OCI-M1 (cell line): Measurements from ENCODE around the gene NCAPG2.
A peak's percentile ranks its signal among the peaks of the same experiment; 100 is the strongest.

Source experiments
- DNase-seq: peaks from one replicate; lab custom pipeline; 2025; lab: John Stamatoyannopoulos, UW

NCAPG2 gene

DNA sequence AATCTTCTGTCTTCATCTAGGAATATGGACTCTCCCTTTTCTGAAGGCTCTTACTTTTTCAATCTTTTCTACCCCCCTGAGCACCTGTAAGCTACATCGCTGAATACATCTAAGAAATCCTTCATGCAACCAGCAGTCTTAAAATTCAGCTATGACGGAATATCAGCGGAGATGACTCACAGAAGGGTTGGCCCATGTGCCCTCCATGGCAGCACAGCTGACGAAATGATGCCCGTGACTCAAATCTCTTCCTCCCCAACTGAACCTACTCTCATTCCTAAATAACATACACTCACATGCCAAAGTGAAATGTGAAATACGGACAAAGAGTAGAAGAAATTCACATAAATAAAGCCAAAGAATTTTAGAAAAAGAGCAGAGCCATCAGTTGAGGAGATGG, 30.3 kb upstream of the NCAPG2 start:
- no peak for DNase-seq

DNA sequence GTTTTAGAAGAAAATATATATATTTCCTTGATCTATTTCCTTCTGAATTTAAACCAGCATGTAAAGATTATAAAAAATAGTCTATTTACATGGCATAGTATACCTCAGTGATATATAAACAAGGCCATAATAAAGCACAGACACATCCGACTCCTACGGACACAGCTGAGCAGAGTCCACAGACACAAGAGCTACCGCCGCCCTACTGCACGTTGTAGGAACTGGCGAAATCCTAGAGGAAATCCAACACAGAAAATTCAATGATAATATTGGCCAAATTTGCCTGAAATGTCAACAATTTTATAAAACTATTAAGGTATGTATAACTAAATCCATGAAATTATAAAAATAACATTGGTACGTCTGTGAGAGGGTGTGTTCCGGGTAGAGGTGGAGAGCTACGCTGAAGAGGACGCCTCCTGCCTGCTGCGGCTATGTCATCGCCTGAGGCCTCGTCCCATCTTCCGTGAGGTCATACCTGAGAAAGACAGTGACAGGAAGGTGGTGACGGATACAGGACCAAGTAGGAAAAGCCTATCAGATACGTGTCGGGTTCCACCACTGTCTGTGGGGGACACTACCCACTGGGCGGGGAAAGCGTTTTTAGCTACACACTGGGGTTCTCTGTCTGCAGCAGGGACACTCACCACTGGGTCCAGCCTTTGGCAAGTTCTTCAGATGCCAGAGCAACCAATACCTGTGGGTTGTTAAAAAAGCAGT, 29.3 kb upstream of the NCAPG2 start:
- no peak for DNase-seq

DNA sequence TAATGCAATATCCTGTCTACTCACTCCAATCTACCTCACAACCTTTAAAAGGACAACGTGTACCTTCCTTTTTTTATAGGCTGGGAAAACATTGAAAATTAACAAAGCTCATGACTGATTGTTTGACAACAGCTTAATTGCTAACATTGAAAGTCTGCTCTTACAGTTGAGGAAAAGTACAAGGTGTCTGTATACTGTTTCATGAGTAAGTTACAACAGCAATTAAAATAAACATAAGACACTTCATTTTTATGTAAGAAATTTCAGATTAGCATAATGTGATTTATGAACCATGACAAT, 28.6 kb upstream of the NCAPG2 start:
- no peak for DNase-seq

DNA sequence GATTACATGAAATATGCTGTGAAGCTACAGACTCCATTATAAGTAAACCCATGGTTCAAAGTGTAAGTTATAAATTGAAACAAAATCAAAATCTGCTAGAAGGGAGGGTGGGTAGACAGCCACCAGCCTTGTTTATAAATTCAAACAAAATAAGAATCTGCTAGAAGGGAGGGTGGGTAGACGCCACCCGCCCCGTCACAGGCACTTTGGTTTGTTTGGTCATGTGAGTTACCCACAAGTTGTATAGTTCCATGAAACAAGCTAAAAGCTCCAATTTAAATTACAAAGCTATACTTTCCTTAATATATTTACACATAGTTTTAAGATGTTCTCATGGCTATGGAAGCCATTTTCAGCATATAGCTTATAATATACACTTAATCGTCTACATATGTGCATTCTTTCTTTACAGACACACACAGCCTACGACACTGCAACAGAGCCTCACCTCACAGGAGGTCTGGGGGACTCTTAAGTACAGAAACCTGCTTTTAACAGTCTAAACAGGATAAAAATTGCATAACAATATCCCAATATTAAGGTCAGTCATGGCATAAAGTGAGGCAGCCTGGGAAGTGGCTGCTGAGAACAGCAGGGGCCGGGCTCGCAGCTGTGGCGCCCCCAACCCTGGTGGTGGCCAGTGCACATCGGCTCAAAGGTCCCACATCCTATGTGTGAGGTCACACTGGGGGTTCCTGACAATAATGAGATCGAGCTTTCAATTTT, 28.1 kb upstream of the NCAPG2 start:
- DNase-seq: no peak

DNA sequence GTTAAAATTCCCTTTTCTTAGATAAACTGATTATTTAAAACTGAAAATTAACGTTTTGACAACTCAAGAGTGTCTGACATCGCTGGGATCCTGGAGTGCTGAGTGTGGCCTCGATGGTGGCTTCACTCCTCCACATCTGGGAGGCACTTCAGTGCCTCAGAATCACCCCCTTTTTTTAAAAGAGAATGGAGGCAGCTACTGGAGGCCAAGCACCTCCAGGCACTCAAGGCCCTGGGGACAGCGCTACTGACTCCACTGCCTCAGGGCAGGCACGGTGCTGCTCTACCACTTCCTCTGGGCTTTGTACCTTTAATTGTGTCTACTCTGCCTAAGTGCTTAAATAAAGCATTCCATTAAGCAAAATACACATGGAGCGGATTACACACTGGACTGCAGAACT, 27.2 kb upstream of the NCAPG2 start:
- no peak for DNase-seq

DNA sequence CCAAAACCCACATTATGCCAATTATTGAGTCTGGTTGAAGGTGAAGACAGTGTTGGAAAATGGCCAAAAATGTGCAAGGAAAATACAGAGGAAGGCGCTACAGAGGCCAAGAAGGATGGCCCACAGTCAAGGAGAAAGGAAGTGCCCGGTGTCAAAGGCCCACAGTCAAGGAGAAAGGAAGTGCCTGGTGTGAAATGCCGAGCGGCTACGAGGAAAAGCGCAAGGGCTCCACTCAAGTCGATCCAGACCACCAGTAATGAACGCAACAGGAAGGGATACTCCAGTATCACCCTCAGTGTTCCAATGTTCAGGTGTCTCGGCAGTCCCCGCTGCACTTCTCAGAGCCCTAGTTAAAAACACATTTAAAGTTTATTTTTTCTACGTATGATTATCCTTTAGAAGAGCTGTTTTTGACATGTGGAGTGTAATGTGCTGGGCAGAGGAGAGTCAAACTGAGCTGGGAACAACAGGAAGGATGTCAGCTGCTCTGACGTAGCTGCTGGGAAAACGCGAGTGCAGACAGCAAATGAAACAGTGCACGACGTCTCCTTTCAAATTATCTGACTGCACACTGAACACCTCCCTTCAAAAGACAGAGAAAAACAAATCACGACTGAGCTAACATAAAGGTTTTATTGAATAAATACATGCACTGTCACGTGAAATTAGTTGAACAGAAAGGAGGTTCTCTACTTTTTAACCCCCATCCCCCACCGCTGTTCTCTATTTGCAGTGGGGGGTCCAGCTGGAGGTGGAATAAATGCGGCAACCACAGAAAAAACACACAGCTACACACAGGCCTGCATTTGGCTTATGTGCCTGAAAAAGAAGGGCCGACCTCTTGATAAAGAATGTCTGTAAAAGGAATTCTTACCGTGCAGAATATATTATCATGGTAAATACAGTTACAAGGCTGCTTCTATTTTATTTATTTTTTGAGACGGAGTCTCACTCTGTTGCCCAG, 26.1 kb upstream of the NCAPG2 start:
- DNase-seq: no peak

DNA sequence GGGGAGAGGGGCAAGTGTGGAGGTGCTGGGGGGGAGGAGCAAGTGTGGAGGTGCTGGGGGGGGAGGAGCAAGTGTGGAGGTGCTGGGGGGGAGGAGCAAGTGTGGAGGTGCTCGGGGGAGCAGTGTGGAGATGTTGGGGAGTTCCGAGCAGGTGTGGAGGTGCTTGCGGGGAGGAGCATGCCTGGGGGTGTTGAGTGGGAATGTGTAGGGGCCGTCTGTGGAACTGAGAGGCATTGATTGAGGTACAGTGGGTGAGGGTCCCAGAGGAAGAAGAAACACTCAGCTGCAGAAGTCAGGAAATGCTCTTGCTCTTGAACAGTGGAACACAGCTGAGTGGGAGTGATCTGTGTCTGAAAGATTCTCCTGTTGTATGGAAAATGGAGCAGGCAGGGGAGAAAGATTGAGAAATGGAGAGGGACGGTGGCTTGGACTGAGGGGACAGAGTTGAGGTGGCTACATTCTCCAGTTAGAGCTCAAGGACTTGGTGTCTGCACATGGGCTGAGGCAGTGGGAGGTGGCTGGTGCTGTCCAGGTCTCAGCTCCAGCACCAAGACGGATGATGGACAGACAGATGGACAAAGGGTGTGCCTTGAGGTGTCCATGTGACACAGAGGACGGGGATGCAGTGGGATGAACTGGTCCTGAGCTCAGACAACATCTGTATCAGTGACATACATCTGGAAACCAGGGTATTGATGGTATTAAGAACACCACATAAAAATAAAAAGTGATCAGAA, 25.2 kb upstream of the NCAPG2 start:
- no peak for DNase-seq

DNA sequence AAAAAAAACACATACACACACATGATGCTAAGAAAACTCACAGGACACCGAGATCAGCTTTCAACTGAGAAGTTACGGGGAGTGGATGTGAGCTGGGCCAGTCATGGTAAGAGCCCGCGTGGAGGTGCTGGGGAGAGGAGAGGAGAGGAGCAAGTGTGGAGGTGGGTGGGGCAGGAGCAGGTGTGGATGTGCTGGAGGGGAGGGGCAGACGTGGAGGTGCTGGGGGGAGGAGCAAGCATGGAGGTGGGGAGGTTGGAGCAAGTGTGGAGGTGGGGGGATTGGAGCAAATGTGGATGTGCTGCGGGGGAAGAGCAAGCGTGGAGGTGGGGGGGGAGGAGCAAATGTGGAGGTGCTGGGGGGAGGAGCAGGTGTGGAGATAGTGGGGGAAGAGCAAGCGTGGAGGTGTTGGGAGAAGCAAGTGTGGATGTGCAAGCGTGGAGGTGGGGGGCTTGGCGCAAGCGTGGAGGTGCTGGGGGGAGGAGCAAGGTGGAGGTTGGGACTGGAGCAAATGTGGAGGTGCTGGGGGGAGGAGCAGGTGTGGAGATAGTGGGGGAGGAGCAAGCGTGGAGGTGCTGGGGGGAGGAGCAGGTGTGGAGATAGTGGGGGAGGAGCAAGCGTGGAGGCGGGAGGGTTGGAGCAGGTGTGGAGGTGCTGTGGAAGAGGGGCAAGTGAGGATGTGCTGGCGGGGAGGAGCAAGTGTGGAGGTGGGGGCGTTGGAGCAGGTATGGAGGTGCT, 24.5 kb upstream of the NCAPG2 start:
- no peak for DNase-seq

DNA sequence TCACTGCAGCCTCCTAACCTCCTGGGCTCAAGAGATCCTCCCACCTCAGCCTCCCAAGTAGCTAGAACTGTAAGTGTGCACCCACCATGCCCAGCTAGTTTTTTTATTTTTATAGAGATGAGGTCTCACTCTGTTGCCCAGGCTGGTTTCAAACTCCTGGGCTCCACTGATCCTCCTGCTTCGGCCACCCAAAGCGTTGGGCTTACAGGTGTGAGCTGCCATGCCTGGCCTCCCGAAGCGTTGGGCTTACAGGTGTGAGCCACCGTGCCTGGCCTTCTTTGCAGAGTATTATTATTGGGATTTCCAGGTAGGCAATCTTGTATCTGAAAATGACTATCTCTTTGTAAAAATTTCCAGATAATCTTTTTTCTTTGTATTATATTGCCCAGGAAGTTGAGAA, 23.1 kb upstream of the NCAPG2 start:
- no peak for DNase-seq

DNA sequence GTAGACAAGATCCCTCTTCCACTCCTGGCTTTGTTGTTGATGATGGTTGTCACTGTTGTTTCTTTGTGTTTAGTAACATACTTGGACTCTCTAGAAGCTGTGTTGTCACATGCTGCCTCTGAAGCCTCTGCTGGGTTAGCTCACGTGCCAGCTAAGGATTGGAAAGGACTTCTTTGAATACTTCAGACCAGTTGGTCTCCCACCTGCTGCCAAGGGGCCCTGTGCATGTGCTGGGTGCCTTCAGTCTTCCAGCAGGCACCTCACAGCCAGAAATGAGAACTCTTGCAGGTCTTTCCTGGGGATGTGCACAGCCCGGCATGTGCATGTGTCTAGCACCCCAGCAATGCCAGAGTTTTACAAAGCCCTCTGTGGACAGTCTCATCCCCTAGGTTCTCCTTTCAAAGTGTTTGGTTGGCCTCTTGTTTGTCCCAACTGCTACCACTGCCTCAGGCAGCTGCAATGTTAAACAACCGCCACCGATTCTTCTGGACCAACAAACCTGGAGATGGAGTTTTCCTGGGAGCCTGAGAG, 21.7 kb upstream of the NCAPG2 start:
- DNase-seq: no peak

DNA sequence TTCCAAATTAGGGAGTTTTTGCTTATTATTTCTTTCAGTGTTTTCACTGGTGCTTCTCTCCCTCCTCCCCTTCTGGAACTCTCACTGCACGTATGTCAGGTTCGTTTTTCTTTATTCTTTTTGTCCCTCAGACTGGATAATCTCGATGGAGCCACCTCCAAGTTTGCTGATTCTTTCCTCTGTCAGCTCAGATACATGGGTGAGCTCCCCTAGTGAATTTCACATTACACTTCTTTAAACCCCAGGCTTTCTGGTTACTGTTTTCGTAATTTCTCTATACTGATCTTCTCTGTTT, 20.8 kb upstream of the NCAPG2 start:
- no peak for DNase-seq

DNA sequence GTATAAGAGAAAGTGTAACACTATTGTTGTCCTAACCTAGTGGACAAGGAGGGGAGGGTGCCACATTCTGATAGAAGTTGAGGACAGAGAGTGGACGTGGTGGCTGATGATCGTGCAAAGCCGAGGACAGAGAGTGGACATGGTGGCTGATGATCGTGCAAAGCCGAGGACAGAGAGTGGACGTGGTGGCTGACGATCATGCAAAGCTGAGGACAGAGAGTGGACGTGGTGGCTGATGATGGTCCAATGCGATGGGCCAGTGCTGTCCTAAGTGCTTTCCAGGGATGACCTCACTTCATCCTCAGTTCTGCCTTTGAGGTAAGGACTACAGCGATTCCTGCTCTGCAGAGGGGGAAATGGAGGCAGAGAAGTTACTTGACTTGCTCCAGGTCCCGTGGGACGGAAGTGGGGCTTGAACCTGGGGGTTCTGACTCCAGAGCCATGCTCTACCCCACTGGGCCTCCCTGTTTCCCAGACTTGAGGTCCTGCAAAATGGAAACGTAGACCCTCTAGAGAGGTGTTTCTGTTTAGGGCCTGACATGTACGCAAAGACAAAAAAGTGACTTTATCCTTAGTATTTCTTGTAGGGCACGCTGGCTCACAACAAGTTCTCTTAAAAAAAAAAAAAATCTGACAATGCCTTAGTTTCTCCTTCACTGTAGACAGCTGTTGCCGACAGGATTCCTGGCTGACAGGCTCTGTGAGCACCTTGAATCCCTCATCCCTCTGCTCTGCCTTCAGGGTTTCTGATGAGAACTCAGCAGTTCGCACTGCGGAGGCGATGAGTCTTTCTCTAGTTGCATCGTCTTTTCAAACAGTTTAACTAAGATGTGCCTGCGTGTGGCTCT, 20.3 kb upstream of the NCAPG2 start:
- DNase-seq: no peak

DNA sequence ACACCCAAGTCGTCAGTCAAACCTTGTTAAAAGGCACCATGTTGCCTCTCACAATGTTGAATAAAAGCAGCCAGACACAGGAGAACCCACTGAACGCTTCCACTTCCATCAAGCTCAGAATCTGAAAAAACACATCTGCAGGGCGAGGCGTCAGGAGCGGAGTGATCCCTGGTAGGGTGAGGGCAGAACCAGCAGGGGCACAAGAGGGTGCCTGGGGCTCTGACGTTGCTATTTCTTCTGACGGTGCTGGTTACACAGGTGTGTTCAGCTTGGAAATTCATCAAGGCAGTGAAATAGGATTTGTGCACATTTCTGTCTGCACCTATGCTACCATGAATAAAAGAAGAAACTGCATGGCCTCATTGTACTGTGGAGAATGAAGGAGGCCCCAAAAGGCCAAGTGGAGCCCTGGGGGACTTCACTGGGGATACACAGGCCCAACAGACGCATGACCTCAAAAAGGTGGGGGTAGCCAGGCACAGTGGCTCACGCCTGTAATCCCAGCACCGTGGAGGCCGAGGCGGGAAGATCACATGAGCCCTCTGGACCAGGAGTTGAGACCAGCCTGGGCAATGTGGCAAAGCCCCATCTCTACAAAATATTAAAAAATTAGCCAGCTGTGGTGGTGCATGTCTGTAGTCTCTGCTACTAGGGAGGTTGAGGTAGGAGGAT, 19.2 kb upstream of the NCAPG2 start:
- no peak for DNase-seq

DNA sequence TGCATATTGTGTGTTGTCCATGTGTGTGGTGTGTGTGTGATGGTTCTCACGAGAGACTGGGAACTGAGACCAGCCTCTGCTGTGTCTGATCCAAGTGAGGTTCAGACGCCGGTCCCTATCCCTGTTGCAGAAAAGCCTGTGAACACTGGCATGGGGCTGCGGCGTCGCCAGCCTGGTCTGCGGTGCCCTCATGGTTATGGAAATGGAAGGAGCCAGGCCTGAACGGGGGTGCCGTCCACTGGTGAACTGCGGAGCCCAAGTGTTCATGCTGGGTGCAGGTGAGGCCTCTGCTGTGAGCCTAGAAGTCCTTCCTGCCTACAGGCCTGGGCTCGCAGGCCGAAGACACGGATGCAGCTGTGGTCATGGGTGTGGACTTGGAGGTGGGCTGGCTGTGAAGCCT, 18.7 kb upstream of the NCAPG2 start:
- DNase-seq: no peak

DNA sequence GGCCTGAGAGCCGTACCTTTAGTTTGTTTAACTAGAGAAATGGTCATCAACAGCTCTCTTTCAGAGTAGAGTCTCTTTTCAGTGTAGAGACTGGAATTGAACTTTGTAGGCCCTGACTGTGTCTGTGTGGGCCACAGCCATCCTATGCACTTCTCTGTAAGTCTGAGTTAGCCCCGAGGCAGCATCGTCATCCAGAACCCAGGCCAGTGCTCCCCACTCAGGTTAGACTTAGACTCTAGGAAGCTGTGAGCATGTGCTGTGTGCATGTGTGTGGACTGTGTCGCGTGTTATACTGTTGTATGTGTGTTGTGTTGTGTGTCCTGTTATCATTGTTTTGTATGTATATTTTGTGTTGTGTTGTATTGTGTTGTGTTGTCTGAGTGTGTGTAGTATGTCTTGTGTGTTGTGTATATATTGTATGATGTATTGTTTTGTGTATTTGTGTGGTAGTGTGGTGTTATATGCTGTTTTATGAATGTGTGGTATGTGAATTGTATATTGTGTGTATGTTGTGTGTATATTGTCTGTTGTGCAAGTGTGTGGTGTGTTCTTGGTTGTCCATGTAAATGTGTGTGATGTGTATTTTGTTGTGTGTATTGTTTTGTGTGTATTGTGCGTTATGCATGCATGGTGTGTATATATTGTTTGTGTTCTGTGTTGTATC, 18.1 kb upstream of the NCAPG2 start:
- no peak for DNase-seq

DNA sequence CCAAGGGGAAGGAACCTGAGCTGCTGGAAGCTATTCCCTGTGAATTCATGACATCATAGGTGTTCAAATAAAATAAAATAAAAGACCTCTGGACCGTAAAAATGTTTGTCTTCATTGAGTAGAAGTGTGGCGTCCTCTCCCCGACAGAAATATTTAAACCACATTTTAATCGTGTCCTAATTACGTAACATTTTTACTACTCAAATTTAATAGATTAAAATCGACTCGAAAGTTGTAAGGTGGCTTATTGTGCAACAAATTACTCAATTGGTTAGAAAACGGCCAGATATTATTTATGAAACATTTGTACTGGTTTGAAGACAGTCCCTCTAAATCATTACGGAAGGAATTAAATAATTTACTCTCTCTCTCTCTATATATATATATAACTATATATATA, 15.5 kb upstream of the NCAPG2 start:
- DNase-seq: no peak

DNA sequence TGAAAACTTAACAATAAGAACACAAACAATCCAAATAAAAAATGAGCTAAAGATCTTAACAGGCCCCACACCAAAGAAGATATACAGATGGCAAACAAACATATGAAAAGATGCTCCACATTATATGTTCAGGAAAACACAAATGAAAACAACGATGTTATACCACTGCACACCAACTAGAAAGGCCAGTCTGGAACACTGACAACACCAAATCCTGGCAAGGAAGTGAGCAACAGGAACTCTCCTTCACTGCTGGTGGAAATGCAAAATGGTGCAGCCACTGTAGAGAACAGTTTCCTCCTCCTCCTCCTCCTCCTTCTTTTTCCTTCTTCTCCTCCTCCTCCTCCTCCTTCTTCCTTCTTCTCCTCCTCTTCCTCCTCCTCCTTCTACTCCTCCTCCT, 12.2 kb upstream of the NCAPG2 start:
- DNase-seq: no peak

DNA sequence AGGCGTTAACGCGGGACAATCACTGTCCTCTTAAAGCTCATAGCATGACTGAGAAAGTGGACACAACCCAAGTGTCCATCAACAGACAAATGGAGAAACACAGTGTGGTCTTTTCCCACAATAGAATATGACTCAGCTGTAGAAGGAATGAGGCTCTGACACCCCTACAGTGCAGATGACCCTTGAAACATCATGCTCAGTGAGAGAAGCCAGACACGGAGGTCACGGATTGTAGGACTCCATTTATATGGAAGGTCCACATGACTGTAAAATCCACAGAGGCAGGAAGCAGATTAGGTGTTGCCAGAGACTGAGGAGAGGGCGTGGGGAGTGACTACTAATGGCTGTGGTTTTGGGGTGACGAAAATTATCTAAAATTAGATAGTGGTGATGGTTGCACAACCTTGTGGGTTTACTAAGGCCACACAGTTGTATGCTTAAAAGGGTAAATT, 6.1 kb upstream of the NCAPG2 start:
- peak; percentile 79 for DNase-seq

DNA sequence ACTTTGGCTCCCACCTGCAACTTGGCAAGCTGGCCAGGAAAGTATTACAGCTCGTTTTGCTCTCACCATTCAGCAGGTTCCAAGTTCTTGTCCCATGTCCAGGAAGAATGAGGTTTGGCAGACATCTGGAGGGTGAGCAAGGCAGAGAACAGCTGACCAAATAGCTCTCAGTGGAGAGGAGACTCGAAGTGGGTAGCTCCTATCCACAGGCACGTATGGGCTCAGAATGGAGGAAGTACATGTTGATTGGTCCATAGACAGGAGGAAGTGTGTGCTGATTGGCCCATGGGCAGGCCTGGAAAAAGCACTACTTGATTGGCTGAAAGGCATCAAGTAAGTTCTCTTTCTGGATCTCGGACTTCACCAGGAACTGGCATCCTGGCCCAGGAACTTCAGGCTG, 3.0 kb upstream of the NCAPG2 start:
- DNase-seq: peak; percentile 34
